Measurements from ENCODE around the gene SMIM3. TPM values are rescaled to one million over a fixed set of nuclear protein-coding genes. Genes with fewer than 3 reads are reported as not detected.

Gene SMIM3
- total RNA-seq, 1 donor from 2014 or later: 28.3 TPM

GRCh38 chr5:150753863-150754262, 24.7 kb upstream of the SMIM3 start:
- Histone ChIP-seq H3K27me3 (no peaks in the 10 kb centered on the region), H3K4me3 (no peak overlapping the region), H3K9me3 (no peaks in the 10 kb centered on the region), H3K36me3 (peaks cover 54% of the 10 kb centered on the region), H3K27ac (peak overlapping the region; percentile 48), H3K4me1 (peaks cover 43% of the 10 kb centered on the region)
- intact Hi-C loops (cut with DNase I): no loop called here
- TF ChIP-seq CTCF (IDR thresholded peaks at IDR 0.05): no peak
- DNase-seq (no peak), ATAC-seq (no peak)

- H3K4me3 ChIP-seq: peak overlapping the region; percentile 76
Measured at GRCh38 chr5:150757087-150757649, 21.4 kb upstream of the SMIM3 start.

GRCh38 chr5:150758203-150758530, 20.4 kb upstream of the SMIM3 start:
- no peaks in the 10 kb centered on the region for H3K9me3 ChIP-seq
- peak; percentile 42 for ATAC-seq
- H3K4me1 ChIP-seq: peaks cover 31% of the 10 kb centered on the region
- peak overlapping the region; percentile 93 for H3K27ac ChIP-seq
- peaks cover 31% of the 10 kb centered on the region for H3K36me3 ChIP-seq
- intact Hi-C loops (cut with DNase I): no loop called here
- H3K4me3 ChIP-seq: peak overlapping the region; percentile 76
- DNase-seq: no peak
- no peak for TF ChIP-seq CTCF (IDR thresholded peaks at IDR 0.05)
- H3K27me3 ChIP-seq: no peaks in the 10 kb centered on the region

More at GRCh38 chr5:150757087-150757649, 21.4 kb upstream of the SMIM3 start:
- ATAC-seq: no peak
- intact Hi-C loops (cut with DNase I): no loop called here
- DNase-seq: no peak
- Histone ChIP-seq H3K27ac (peak overlapping the region; percentile 93), H3K36me3 (peaks cover 41% of the 10 kb centered on the region), H3K9me3 (no peaks in the 10 kb centered on the region), H3K4me1 (peaks cover 27% of the 10 kb centered on the region), H3K27me3 (no peaks in the 10 kb centered on the region)
- TF ChIP-seq CTCF (IDR thresholded peaks at IDR 0.05): no peak

- peaks cover 32% of the 10 kb centered on the region for H3K4me1 ChIP-seq
- intact Hi-C loops (cut with DNase I): no loop called here
- TF ChIP-seq CTCF (IDR thresholded peaks at IDR 0.05): peak; percentile 23
Measured at GRCh38 chr5:150758531-150759333, 19.8 kb upstream of the SMIM3 start, which contains the start of gene DCTN4. TSS of gene DCTN4 (minus strand) at chr5:150759017. CDS start at chr5:150758993, 24 bp downstream.

GRCh38 chr5:150759334-150759583, 19.3 kb upstream of the SMIM3 start:
- Histone ChIP-seq H3K36me3 (peaks cover 20% of the 10 kb centered on the region), H3K27me3 (no peaks in the 10 kb centered on the region), H3K4me1 (peaks cover 28% of the 10 kb centered on the region), H3K4me3 (peak overlapping the region; percentile 76), H3K9me3 (no peaks in the 10 kb centered on the region), H3K27ac (peak overlapping the region; percentile 93)
- intact Hi-C loops (cut with DNase I): no loop called here
- ATAC-seq (no peak), DNase-seq (no peak)
- no peak for TF ChIP-seq CTCF (IDR thresholded peaks at IDR 0.05)

More at GRCh38 chr5:150758531-150759333, 19.8 kb upstream of the SMIM3 start, which contains the start of gene DCTN4:
- DNase-seq (peak; percentile 98), ATAC-seq (peak; percentile 95)
- H3K27ac ChIP-seq: peak within 1 kb of the TSS; percentile 93
- no peaks in the 10 kb centered on the region for H3K27me3 ChIP-seq
- H3K36me3 ChIP-seq: peaks cover 26% of the 10 kb centered on the region
- peak within 1 kb of the TSS; percentile 76 for H3K4me3 ChIP-seq
- no peaks in the 10 kb centered on the region for H3K9me3 ChIP-seq
